Keratinocyte (primary cell): ENCODE measurements around the gene HSD11B2. TPM values are rescaled to one million over a fixed set of nuclear protein-coding genes. Genes with fewer than 3 reads are reported as not detected.

ENCODE experiments used
- DNase-seq: peaks from one replicate; pipeline ENCODE4 v3.0.0-alpha.2; 2011; ENCODE audit warnings: low read depth, missing footprints, low spot score
- FAIRE-seq: peaks from 2 replicates; lab custom pipeline; 2011; peaks lifted over from hg19 to GRCh38; lab: Jason Lieb, UNC
- H2AFZ ChIP-seq: 2 replicates; pipeline ENCODE4 v1.6.0; 2012; ENCODE audit warnings: low read length, control low read depth, inconsistent platforms; ENCODE audit not compliant: control insufficient read depth
- H3K27ac ChIP-seq: 2 replicates; pipeline ENCODE4 v1.5.1; 2011; ENCODE audit warnings: low read length; ENCODE audit not compliant: control insufficient read depth, insufficient read depth
- H3K27me3 ChIP-seq: 3 replicates; pipeline ENCODE4 v1.6.0; 2011; ENCODE audit warnings: low read length; ENCODE audit not compliant: control insufficient read depth, insufficient read depth; ENCODE audit errors: extremely low read depth
- H3K36me3 ChIP-seq, 2 experiments: 2 replicates in 1 of 2; 3 replicates in 1 of 2; pipeline ENCODE4 v1.5.1; 2011; ENCODE audit warnings: low read length in 2 of 2, mild to moderate bottlenecking in 1 of 2; ENCODE audit not compliant: control insufficient read depth in 2 of 2, insufficient read depth in 2 of 2; ENCODE audit errors: extremely low read depth in 1 of 2
- H3K4me1 ChIP-seq: 3 replicates; pipeline ENCODE4 v1.5.1; 2011; ENCODE audit warnings: low read length; ENCODE audit not compliant: control insufficient read depth, insufficient read depth; ENCODE audit errors: extremely low read depth
- H3K4me2 ChIP-seq: 3 replicates; pipeline ENCODE4 v1.6.0; 2011; ENCODE audit warnings: low read depth, low read length; ENCODE audit not compliant: control insufficient read depth, insufficient read depth; ENCODE audit errors: extremely low read depth
- H3K4me3 ChIP-seq, 3 experiments: fragments of 200-600 bp in 1 of 3; sonication (generic) in 1 of 3; 2 replicates in 2 of 3; 3 replicates in 1 of 3; pipeline ENCODE4 v1.5.1; 2011 to 2016; ENCODE audit warnings: low read length in 3 of 3, mild to moderate bottlenecking in 3 of 3, control low read depth in 2 of 3, inconsistent platforms in 1 of 3, low read depth in 1 of 3, mixed read lengths in 1 of 3, mixed run types in 1 of 3, moderate library complexity in 1 of 3; ENCODE audit not compliant: control insufficient read depth in 2 of 3, insufficient read depth in 2 of 3; ENCODE audit errors: extremely low read depth in 1 of 3
- H3K79me2 ChIP-seq: 2 replicates; pipeline ENCODE4 v1.6.0; 2012; ENCODE audit warnings: low read length; ENCODE audit not compliant: control insufficient read depth, insufficient read depth
- H3K9ac ChIP-seq: 3 replicates; pipeline ENCODE4 v1.6.0; 2011; ENCODE audit warnings: low read length; ENCODE audit not compliant: control insufficient read depth, insufficient read depth; ENCODE audit errors: extremely low read depth
- H3K9me1 ChIP-seq: 3 replicates; pipeline ENCODE4 v1.6.0; 2011; ENCODE audit warnings: low read length; ENCODE audit not compliant: control insufficient read depth, insufficient read depth; ENCODE audit errors: extremely low read depth
- H3K9me3 ChIP-seq: 2 replicates; pipeline ENCODE4 v1.5.1; 2012; ENCODE audit warnings: low read depth, low read length; ENCODE audit not compliant: control insufficient read depth
- H4K20me1 ChIP-seq: 3 replicates; pipeline ENCODE4 v1.6.0; 2011; ENCODE audit warnings: low read length; ENCODE audit not compliant: control insufficient read depth, insufficient read depth; ENCODE audit errors: extremely low read depth
- EZH2 ChIP-seq: IDR thresholded peaks from one replicate; pipeline ENCODE4 v1.6.1; 2012; ENCODE audit warnings: inconsistent platforms, mild to moderate bottlenecking, low read length, moderate library complexity
- dilution Hi-C: fragments of 300-500 bp; cut with MboI; formaldehyde crosslinking; loops from one replicate; pipeline ENCODE4 v1.7.0; 2020; ENCODE audit warnings: low sequenced_read_pairs; ENCODE audit not compliant: extremely low pct_ligation_motif_present
- polyA plus RNA-seq, 5 experiments: library from polyadenylated mRNA; depleted of rRNA in 3 of 5; stranded (reverse) in 3 of 5; stranded (forward) in 1 of 5; unstranded in 1 of 5; fragments of >200 nt; gene quantifications; 1 replicate in 1 of 5; 2 replicates in 3 of 5; 3 replicates in 1 of 5; pipeline versions ENCODE4 v1.2.1 to v1.2.3, GENCODE V29; 2011 to 2012; ENCODE audit warnings: missing spikeins in 2 of 5, low read depth in 1 of 5, low replicate concordance in 1 of 5
- TF ChIP-seq, protein P1 (sequence below), 3 experiments: IDR thresholded peaks in 1 of 3; conservative IDR thresholded peaks in 1 of 3; optimal IDR thresholded peaks in 1 of 3; 2 replicates in 2 of 3; 3 replicates in 1 of 3; pipeline versions ENCODE3 to v1.5.1; 2011; ENCODE audit warnings: low read length in 3 of 3, mild to moderate bottlenecking in 3 of 3, moderate library complexity in 2 of 3, control low read depth in 1 of 3, inconsistent platforms in 1 of 3; ENCODE audit not compliant: insufficient read depth in 2 of 3; ENCODE audit errors: extremely low read depth in 1 of 3

The HSD11B2 gene
- polyA plus RNA-seq, 1 donor (not counting 4 experiments of a cell fraction or from before 2014, with no cell fraction given), result 0.93 TPM

DNA sequence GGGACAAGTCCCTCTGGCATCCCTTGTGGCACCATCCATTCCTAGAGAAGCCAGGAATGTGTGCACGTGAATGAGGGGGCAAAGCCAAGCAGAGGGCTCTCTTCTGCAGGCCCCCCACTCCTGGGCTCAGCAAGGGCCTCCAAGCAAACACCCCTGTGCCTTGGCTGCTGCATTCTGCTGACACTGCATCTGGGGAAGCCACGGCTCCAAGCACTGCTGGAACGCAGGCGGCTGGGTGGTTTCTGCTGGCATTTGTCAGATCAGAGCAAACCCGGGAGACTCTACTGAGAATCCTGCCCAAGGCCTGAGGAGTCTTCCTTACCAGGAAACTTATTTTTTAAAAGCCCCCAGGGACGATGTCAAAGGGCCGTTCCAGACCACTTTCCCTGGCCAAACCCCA is 26.7 kb downstream of the HSD11B2 start:
- DNase-seq (no peak), FAIRE-seq (no peak)
- Histone ChIP-seq H4K20me1 (peaks cover 33% of the 10 kb centered on the region), H2AFZ (no peak overlapping the region), H3K27ac (no peak overlapping the region), H3K27me3 (no peaks in the 10 kb centered on the region), H3K79me2 (peaks cover 20% of the 10 kb centered on the region), H3K36me3 (peaks cover 12 to 22% of the 10 kb centered on the region in 2 experiments), H3K4me3 (no peak overlapping the region), H3K9me1 (peaks cover 13% of the 10 kb centered on the region), H3K4me1 (peaks cover 23% of the 10 kb centered on the region), H3K4me2 (no peak overlapping the region), H3K9ac (no peak overlapping the region), H3K9me3 (no peaks in the 10 kb centered on the region)
- dilution Hi-C loops, result no loop called here
- TF ChIP-seq EZH2, result no peak
- TF ChIP-seq, protein P1, sequence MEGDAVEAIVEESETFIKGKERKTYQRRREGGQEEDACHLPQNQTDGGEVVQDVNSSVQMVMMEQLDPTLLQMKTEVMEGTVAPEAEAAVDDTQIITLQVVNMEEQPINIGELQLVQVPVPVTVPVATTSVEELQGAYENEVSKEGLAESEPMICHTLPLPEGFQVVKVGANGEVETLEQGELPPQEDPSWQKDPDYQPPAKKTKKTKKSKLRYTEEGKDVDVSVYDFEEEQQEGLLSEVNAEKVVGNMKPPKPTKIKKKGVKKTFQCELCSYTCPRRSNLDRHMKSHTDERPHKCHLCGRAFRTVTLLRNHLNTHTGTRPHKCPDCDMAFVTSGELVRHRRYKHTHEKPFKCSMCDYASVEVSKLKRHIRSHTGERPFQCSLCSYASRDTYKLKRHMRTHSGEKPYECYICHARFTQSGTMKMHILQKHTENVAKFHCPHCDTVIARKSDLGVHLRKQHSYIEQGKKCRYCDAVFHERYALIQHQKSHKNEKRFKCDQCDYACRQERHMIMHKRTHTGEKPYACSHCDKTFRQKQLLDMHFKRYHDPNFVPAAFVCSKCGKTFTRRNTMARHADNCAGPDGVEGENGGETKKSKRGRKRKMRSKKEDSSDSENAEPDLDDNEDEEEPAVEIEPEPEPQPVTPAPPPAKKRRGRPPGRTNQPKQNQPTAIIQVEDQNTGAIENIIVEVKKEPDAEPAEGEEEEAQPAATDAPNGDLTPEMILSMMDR (optimal IDR thresholded peaks at IDR 0.05 in 1 of 3, IDR thresholded peaks at IDR 0.05 in 1 of 3, conservative IDR thresholded peaks at IDR 0.05 in 1 of 3; ENCODE audit: extremely low read depth in 1 of 3, insufficient read depth in 2 of 3, low read length in 3 of 3), result no peak

DNA sequence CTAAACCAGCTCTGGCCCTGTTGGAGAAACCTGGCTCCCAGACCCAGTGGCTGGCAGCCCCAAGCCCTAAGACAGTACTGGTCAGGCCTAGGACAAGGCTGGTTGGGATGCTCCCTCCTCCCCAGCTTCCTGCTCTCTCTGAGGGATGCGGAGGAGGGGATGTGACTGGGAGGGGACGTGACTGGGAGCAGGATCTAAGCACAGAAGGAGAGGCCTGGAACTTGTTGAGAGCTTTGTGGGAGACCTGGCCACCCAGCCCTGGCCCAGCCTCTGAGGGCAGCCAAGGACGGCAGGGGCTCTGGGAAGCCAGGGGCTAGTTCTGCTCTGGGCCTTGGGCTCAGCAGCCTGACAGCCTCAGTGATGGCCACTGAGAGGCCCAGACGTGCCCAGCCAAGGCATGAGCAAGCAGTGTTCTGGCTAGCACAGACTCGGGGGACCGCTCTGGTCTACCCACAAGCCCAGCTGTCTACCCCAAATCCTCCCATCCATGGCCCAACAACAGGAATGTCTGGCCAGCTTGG is 27.3 kb downstream of the HSD11B2 start:
- Histone ChIP-seq H3K4me2 (no peak overlapping the region), H3K27ac (no peak overlapping the region), H3K4me3 (no peak overlapping the region), H3K9me1 (peaks cover 13% of the 10 kb centered on the region), H3K9me3 (no peaks in the 10 kb centered on the region), H3K27me3 (no peaks in the 10 kb centered on the region), H3K9ac (no peak overlapping the region), H3K4me1 (peaks cover 27% of the 10 kb centered on the region), H2AFZ (no peak overlapping the region), H3K36me3 (peaks cover 10 to 19% of the 10 kb centered on the region in 2 experiments), H3K79me2 (peaks cover 25% of the 10 kb centered on the region), H4K20me1 (peaks cover 37% of the 10 kb centered on the region)
- no peak for FAIRE-seq
- dilution Hi-C loops, result no loop called here
- DNase-seq, result no peak
- TF ChIP-seq EZH2, result no peak
- TF ChIP-seq, protein P1 (optimal IDR thresholded peaks at IDR 0.05 in 1 of 3, IDR thresholded peaks at IDR 0.05 in 1 of 3, conservative IDR thresholded peaks at IDR 0.05 in 1 of 3; ENCODE audit: extremely low read depth in 1 of 3, insufficient read depth in 2 of 3, low read length in 3 of 3), result no peak
